Neural cell (in vitro differentiated cells): ENCODE results near the gene TRAF3. TPM values are rescaled to one million over a fixed set of nuclear protein-coding genes. Genes with fewer than 3 reads are reported as not detected.

Experiments used
- H2AFZ ChIP-seq: fragments of 200-600, 300-800 bp; sonication (generic), shearing (Covaris generic); 2 replicates; pipeline ENCODE4 v1.6.0; 2014; ENCODE audit warnings: low read depth, mild to moderate bottlenecking, antibody characterized with exemption, low read length, moderate library complexity
- H3F3A ChIP-seq: fragments of 200-600 bp; shearing (Covaris generic); 2 replicates; pipeline ENCODE4 v1.6.1; 2016; ENCODE audit warnings: mild to moderate bottlenecking, moderate library complexity, mixed read lengths, antibody characterized with exemption, low read length; ENCODE audit not compliant: insufficient read depth, poor library complexity, severe bottlenecking
- H3K27ac ChIP-seq: fragments of 200-600, 300-800 bp; sonication (generic), shearing (Covaris generic); 2 replicates; pipeline ENCODE4 v1.5.1; 2014; ENCODE audit warnings: mild to moderate bottlenecking, low read length, moderate library complexity
- H3K27me3 ChIP-seq: fragments of 300-800, 200-600 bp; sonication (generic), shearing (Covaris generic); 2 replicates; pipeline ENCODE4 v1.6.0; 2014; ENCODE audit warnings: mild to moderate bottlenecking, low read depth, low read length, moderate library complexity; ENCODE audit not compliant: insufficient read depth
- H3K36me3 ChIP-seq: fragments of 300-800, 200-600 bp; sonication (generic), shearing (Covaris generic); 2 replicates; pipeline ENCODE4 v1.5.1; 2014; ENCODE audit warnings: mild to moderate bottlenecking, antibody characterized with exemption, low read length, moderate library complexity; ENCODE audit not compliant: insufficient read depth
- H3K4me2 ChIP-seq: fragments of 300-800, 200-600 bp; sonication (generic), shearing (Covaris generic); 2 replicates; pipeline ENCODE4 v1.6.0; 2014; ENCODE audit warnings: mild to moderate bottlenecking, low read length
- H3K4me3 ChIP-seq: fragments of 300-800, 200-600 bp; sonication (generic), shearing (Covaris generic); 2 replicates; pipeline ENCODE4 v1.5.1; 2014; ENCODE audit warnings: mild to moderate bottlenecking, low read length, moderate library complexity
- H3K79me2 ChIP-seq: fragments of 200-600 bp; shearing (Covaris generic); replicated peaks from 2 replicates; pipeline ENCODE4 v1.6.0; 2014; ENCODE audit warnings: mild to moderate bottlenecking, low read length, moderate library complexity; ENCODE audit not compliant: insufficient read depth
- H3K9ac ChIP-seq: fragments of 300-800, 200-600 bp; sonication (generic), shearing (Covaris generic); 2 replicates; pipeline ENCODE4 v1.6.1; 2016; ENCODE audit warnings: mild to moderate bottlenecking, low read length, mixed read lengths
- H3K9me2 ChIP-seq: fragments of 200-600 bp; shearing (Covaris generic); 2 replicates; pipeline ENCODE4 v1.6.1; 2016; ENCODE audit warnings: mild to moderate bottlenecking, low read length, mixed read lengths; ENCODE audit not compliant: insufficient read depth
- H3K9me3 ChIP-seq: fragments of 200-600, 300-800 bp; sonication (generic), shearing (Covaris generic); 2 replicates; pipeline ENCODE4 v1.6.1; 2016; ENCODE audit warnings: mild to moderate bottlenecking, mixed run types, low read length, moderate library complexity, mixed read lengths
- H4K20me1 ChIP-seq: fragments of 200-600 bp; shearing (Covaris generic); 2 replicates; pipeline ENCODE4 v1.6.1; 2016; ENCODE audit warnings: mild to moderate bottlenecking, mixed run types; ENCODE audit not compliant: insufficient read depth
- CTCF ChIP-seq: fragments of 450-650 bp; IDR thresholded peaks from 2 replicates; pipeline ENCODE4 v1.5.1; 2014; ENCODE audit warnings: antibody characterized with exemption, mild to moderate bottlenecking, moderate library complexity; ENCODE audit not compliant: poor library complexity, severe bottlenecking
- EP300 ChIP-seq: fragments of 450-650 bp; conservative IDR thresholded peaks from 2 replicates; pipeline ENCODE4 v1.6.1; 2014; ENCODE audit warnings: antibody characterized with exemption, mild to moderate bottlenecking, moderate library complexity; ENCODE audit not compliant: poor library complexity, severe bottlenecking
- EZH2 ChIP-seq: fragments of 200-600, 300-800 bp; shearing (Covaris generic), sonication (generic); IDR thresholded peaks from 2 replicates; pipeline ENCODE4 v1.6.1; 2014; ENCODE audit warnings: antibody characterized with exemption, low read length, borderline replicate concordance, mild to moderate bottlenecking; ENCODE audit not compliant: insufficient read depth, poor library complexity, severe bottlenecking
- MXI1 ChIP-seq: fragments of 450-650 bp; conservative IDR thresholded peaks from 2 replicates; pipeline ENCODE4 v1.6.1; 2014; ENCODE audit warnings: antibody characterized with exemption, mild to moderate bottlenecking; ENCODE audit not compliant: poor library complexity, severe bottlenecking
- POLR2AphosphoS5 ChIP-seq: IDR thresholded peaks from 2 replicates; pipeline ENCODE4 v1.6.1; 2012
- RAD21 ChIP-seq: fragments of 450-650 bp; conservative IDR thresholded peaks from 2 replicates; pipeline ENCODE4 v1.6.1; 2014; ENCODE audit warnings: antibody characterized with exemption, mild to moderate bottlenecking, moderate library complexity
- REST ChIP-seq: IDR thresholded peaks from 2 replicates; pipeline ENCODE4 v1.6.1; 2012; ENCODE audit warnings: borderline replicate concordance
- SMC3 ChIP-seq: fragments of 450-650 bp; conservative IDR thresholded peaks from 2 replicates; pipeline ENCODE4 v1.6.1; 2014; ENCODE audit warnings: antibody characterized with exemption, mild to moderate bottlenecking, moderate library complexity; ENCODE audit not compliant: poor library complexity
- TAF1 ChIP-seq: IDR thresholded peaks from 2 replicates; pipeline ENCODE4 v1.6.1; 2012; ENCODE audit warnings: low read depth
- polyA plus RNA-seq: library from polyadenylated mRNA; depleted of rRNA; stranded (reverse); fragments of >200 nt; gene quantifications from 2 replicates; pipeline ENCODE4 v1.2.3, GENCODE V29; 2014

Gene TRAF3
- polyA plus RNA-seq, 1 donor from 2014 or later: 13.3 TPM

GRCh38 chr14:102760496-102761193 is 16.6 kb upstream of the TRAF3 start:
- no peaks in the 10 kb centered on the region for H3K36me3 ChIP-seq
- no peaks in the 10 kb centered on the region for H3K79me2 ChIP-seq
- H3K4me2 ChIP-seq: no peak overlapping the region
- no peak overlapping the region for H3K9ac ChIP-seq
- no peaks in the 10 kb centered on the region for H4K20me1 ChIP-seq
- TF ChIP-seq SMC3 (no peak), CTCF (no peak), EP300 (no peak), MXI1 (no peak), EZH2 (no peak), POLR2AphosphoS5 (no peak), RAD21 (no peak), TAF1 (no peak)
- no peaks in the 10 kb centered on the region for H3K9me2 ChIP-seq
- no peaks in the 10 kb centered on the region for H3K27me3 ChIP-seq
- no peaks in the 10 kb centered on the region for H3K9me3 ChIP-seq
- no peak overlapping the region for H3K27ac ChIP-seq
- no peaks in the 10 kb centered on the region for H3F3A ChIP-seq
- no peak overlapping the region for H2AFZ ChIP-seq
- no peak overlapping the region for H3K4me3 ChIP-seq

- Histone ChIP-seq H3K27ac (no peak overlapping the region), H3K27me3 (no peaks in the 10 kb centered on the region), H3K9me3 (no peaks in the 10 kb centered on the region), H3K4me2 (no peak overlapping the region), H3F3A (no peaks in the 10 kb centered on the region), H3K9ac (no peak overlapping the region), H3K4me3 (no peak overlapping the region), H2AFZ (no peak overlapping the region), H3K9me2 (no peaks in the 10 kb centered on the region), H4K20me1 (no peaks in the 10 kb centered on the region), H3K79me2 (no peaks in the 10 kb centered on the region), H3K36me3 (no peaks in the 10 kb centered on the region)
- TF ChIP-seq REST (no peak), MXI1 (no peak), TAF1 (no peak), CTCF (no peak)
Observed at GRCh38 chr14:102761206-102761605, 16.0 kb upstream of the TRAF3 start.
